GM21576 (cell line): ENCODE data around the gene VWA5B1.

ENCODE experiments used
- ATAC-seq: cut with Tn5 transposase; IDR thresholded peaks from one replicate; pipeline ENCODE4 v1.9.1; 2021; ENCODE audit warnings: mild to moderate bottlenecking, moderate library complexity; ENCODE audit not compliant: unreplicated experiment

The VWA5B1 gene

GRCh38 chr1:20362856-20363255 is 72.2 kb downstream of the VWA5B1 start:
- no peak for ATAC-seq

GRCh38 chr1:20365421-20366055 is 74.9 kb downstream of the VWA5B1 start:
- no peak for ATAC-seq

GRCh38 chr1:20366056-20366462 is 75.4 kb downstream of the VWA5B1 start:
- ATAC-seq = no peak

GRCh38 chr1:20366463-20367115 is 75.9 kb downstream of the VWA5B1 start:
- no peak for ATAC-seq

- no peak for ATAC-seq
These were observed 76.5 kb downstream of the VWA5B1 start for GRCh38 chr1:20367116-20367585.

- no peak for ATAC-seq
These were observed 77.0 kb downstream of the VWA5B1 start for GRCh38 chr1:20367626-20368025.

GRCh38 chr1:20368866-20369470 is 78.3 kb downstream of the VWA5B1 start:
- no peak for ATAC-seq

- ATAC-seq = no peak
These were observed 80.0 kb downstream of the VWA5B1 start for GRCh38 chr1:20370698-20371097.

GRCh38 chr1:20371411-20371810 is 80.7 kb downstream of the VWA5B1 start:
- no peak for ATAC-seq

- no peak for ATAC-seq
These were observed 81.2 kb downstream of the VWA5B1 start for GRCh38 chr1:20371883-20372282.

GRCh38 chr1:20372676-20373075 is 82.0 kb downstream of the VWA5B1 start:
- ATAC-seq = no peak

GRCh38 chr1:20373286-20373685 is 82.6 kb downstream of the VWA5B1 start:
- no peak for ATAC-seq

GRCh38 chr1:20373764-20374163 is 83.1 kb downstream of the VWA5B1 start:
- ATAC-seq = no peak

GRCh38 chr1:20375563-20375962 is 84.9 kb downstream of the VWA5B1 start:
- ATAC-seq = no peak

- no peak for ATAC-seq
These were observed 85.5 kb downstream of the VWA5B1 start for GRCh38 chr1:20376171-20376570.

GRCh38 chr1:20376880-20377494 is 86.3 kb downstream of the VWA5B1 start:
- no peak for ATAC-seq

- ATAC-seq = no peak
These were observed 87.0 kb downstream of the VWA5B1 start for GRCh38 chr1:20377516-20378270.

GRCh38 chr1:20379075-20379474 is 88.4 kb downstream of the VWA5B1 start:
- ATAC-seq = no peak

GRCh38 chr1:20380175-20380574 is 89.5 kb downstream of the VWA5B1 start:
- ATAC-seq = no peak

- no peak for ATAC-seq
These were observed 90.0 kb downstream of the VWA5B1 start for GRCh38 chr1:20380616-20381035.

- no peak for ATAC-seq
These were observed 90.5 kb downstream of the VWA5B1 start for GRCh38 chr1:20381045-20381641.
